MM.1S (cell line): Measurements from ENCODE around the gene REC8.

ENCODE experiments used
- DNase-seq: peaks from one replicate; pipeline ENCODE4 v3.0.0-alpha.2; 2015
- H2AFZ ChIP-seq: fragments of 300-600 bp; sonication (generic); 2 replicates; pipeline ENCODE4 v1.6.0; 2016; ENCODE audit warnings: antibody characterized with exemption, low read length
- H3F3A ChIP-seq: fragments of 300-600 bp; sonication (generic); 2 replicates; pipeline ENCODE4 v1.6.1; 2016; ENCODE audit warnings: mild to moderate bottlenecking, antibody characterized with exemption, low read length, moderate library complexity, mixed read lengths; ENCODE audit not compliant: insufficient read depth
- H3K27ac ChIP-seq: fragments of 300-600 bp; sonication (generic); 2 replicates; pipeline ENCODE4 v1.5.1; 2016; ENCODE audit warnings: mild to moderate bottlenecking, low read length
- H3K27me3 ChIP-seq: fragments of 300-600 bp; sonication (generic); replicated peaks from 2 replicates; pipeline ENCODE4 v1.6.0; 2016; ENCODE audit warnings: low read length; ENCODE audit not compliant: insufficient read depth
- H3K36me3 ChIP-seq: fragments of 300-600 bp; sonication (generic); replicated peaks from 2 replicates; pipeline ENCODE4 v1.6.1; 2016; ENCODE audit warnings: mild to moderate bottlenecking, low read length, mixed read lengths; ENCODE audit not compliant: insufficient read depth
- H3K4me1 ChIP-seq: fragments of 300-600 bp; sonication (generic); 2 replicates; pipeline ENCODE4 v1.6.1; 2016; ENCODE audit warnings: low read length, mixed read lengths
- H3K4me2 ChIP-seq: fragments of 300-600 bp; sonication (generic); 2 replicates; pipeline ENCODE4 v1.6.0; 2016; ENCODE audit warnings: low read depth, low read length
- H3K4me3 ChIP-seq: fragments of 300-600 bp; sonication (generic); 2 replicates; pipeline ENCODE4 v1.5.1; 2016; ENCODE audit warnings: low read length, mixed read lengths
- H3K79me2 ChIP-seq: fragments of 300-600 bp; sonication (generic); 2 replicates; pipeline ENCODE4 v1.6.1; 2016; ENCODE audit warnings: mixed run types, low read length, mixed read lengths
- H3K9ac ChIP-seq: fragments of 300-600 bp; sonication (generic); 2 replicates; pipeline ENCODE4 v1.6.1; 2016; ENCODE audit warnings: low read length, mixed read lengths
- H3K9me2 ChIP-seq: fragments of 300-600 bp; sonication (generic); replicated peaks from 2 replicates; pipeline ENCODE4 v1.6.1; 2016; ENCODE audit warnings: mild to moderate bottlenecking, low read length, mixed read lengths; ENCODE audit not compliant: insufficient read depth
- H3K9me3 ChIP-seq: fragments of 300-600 bp; sonication (generic); replicated peaks from 2 replicates; pipeline ENCODE4 v1.6.1; 2016; ENCODE audit warnings: mild to moderate bottlenecking, low read length, mixed read lengths; ENCODE audit not compliant: insufficient read depth
- H4K20me1 ChIP-seq: fragments of 300-600 bp; sonication (generic); 2 replicates; pipeline ENCODE4 v1.6.1; 2016; ENCODE audit warnings: mild to moderate bottlenecking, low read length, moderate library complexity, mixed read lengths; ENCODE audit not compliant: insufficient read depth
- CTCF ChIP-seq: fragments of 300-600 bp; sonication (generic); IDR thresholded peaks from 2 replicates; pipeline ENCODE4 v1.5.1; 2016; ENCODE audit warnings: antibody characterized with exemption, low read length, mixed read lengths
- EZH2 ChIP-seq: fragments of 300-600 bp; sonication (generic); optimal IDR thresholded peaks from 2 replicates; pipeline ENCODE3; 2017; ENCODE audit warnings: low read depth, mild to moderate bottlenecking, antibody characterized with exemption, low read length, mixed read lengths
- EZH2phosphoT487 ChIP-seq: fragments of 300-600 bp; sonication (generic); IDR thresholded peaks from 2 replicates; pipeline ENCODE4 v1.6.1; 2018; ENCODE audit warnings: antibody characterized with exemption, low read length

The REC8 gene

GRCh38 chr14:24131549-24131966, 40.3 kb upstream of the REC8 start:
- TF ChIP-seq CTCF (no peak), EZH2 (no peak), EZH2phosphoT487 (no peak)
- H3K9me3 ChIP-seq, result no peaks in the 10 kb centered on the region
- no peak overlapping the region for H3K9ac ChIP-seq
- H3K79me2 ChIP-seq, result peaks cover 6% of the 10 kb centered on the region
- no peaks in the 10 kb centered on the region for H3K27me3 ChIP-seq
- H3F3A ChIP-seq, result 0 out of 2 replicates have a peak, but pooled peaks cover 2% of the 10 kb centered on the region
- H3K4me2 ChIP-seq, result no peak overlapping the region
- H3K4me1 ChIP-seq, result no peaks in the 10 kb centered on the region
- no peak overlapping the region for H3K27ac ChIP-seq
- no peak for DNase-seq
- H3K9me2 ChIP-seq, result no peaks in the 10 kb centered on the region
- no peaks in the 10 kb centered on the region for H3K36me3 ChIP-seq
- H2AFZ ChIP-seq, result no peak overlapping the region
- no peak overlapping the region for H3K4me3 ChIP-seq
- no peaks in the 10 kb centered on the region for H4K20me1 ChIP-seq

- Histone ChIP-seq H3K36me3 (no peaks in the 10 kb centered on the region), H3K4me2 (no peak overlapping the region), H3K27me3 (no peaks in the 10 kb centered on the region), H3K27ac (no peak overlapping the region), H2AFZ (no peak overlapping the region), H3K9ac (no peak overlapping the region), H3K9me3 (no peaks in the 10 kb centered on the region), H3K79me2 (peaks cover 12% of the 10 kb centered on the region), H3K4me3 (no peak overlapping the region), H4K20me1 (no peaks in the 10 kb centered on the region), H3K9me2 (no peaks in the 10 kb centered on the region), H3K4me1 (0 out of 2 replicates have a peak, but pooled peaks cover 1% of the 10 kb centered on the region), H3F3A (0 out of 2 replicates have a peak, but pooled peaks cover 2% of the 10 kb centered on the region)
- TF ChIP-seq EZH2phosphoT487, result no peak
- TF ChIP-seq CTCF, result no peak
- TF ChIP-seq EZH2, result no peak
- DNase-seq, result no peak
Measured at GRCh38 chr14:24132061-24132685, 39.7 kb upstream of the REC8 start.

GRCh38 chr14:24132976-24133375, 38.9 kb upstream of the REC8 start:
- TF ChIP-seq EZH2 (no peak), CTCF (no peak), EZH2phosphoT487 (no peak)
- Histone ChIP-seq H3K4me3 (no peak overlapping the region), H3K4me1 (0 out of 2 replicates have a peak, but pooled peaks cover 2% of the 10 kb centered on the region), H3K27me3 (no peaks in the 10 kb centered on the region), H3F3A (0 out of 2 replicates have a peak, but pooled peaks cover 2% of the 10 kb centered on the region), H3K9me3 (no peaks in the 10 kb centered on the region), H2AFZ (no peak overlapping the region), H3K36me3 (no peaks in the 10 kb centered on the region), H4K20me1 (no peaks in the 10 kb centered on the region), H3K79me2 (peaks cover 20% of the 10 kb centered on the region), H3K9ac (no peak overlapping the region), H3K9me2 (no peaks in the 10 kb centered on the region), H3K27ac (no peak overlapping the region), H3K4me2 (no peak overlapping the region)
- no peak for DNase-seq
